Stimulated activated CD4-positive, alpha-beta T cell treated with anti-CD3 and anti-CD28 coated beads, Interleukin-2, amount 100 ng/mL, for 4 hours (primary cell): ENCODE measurements around the gene SYT7.
A peak's percentile ranks its signal among the peaks of the same experiment; 100 is the strongest.

Experiments
- DNase-seq: peaks from one replicate; pipeline ENCODE4 v3.0.0-alpha.2; 2020; ENCODE audit warnings: low read depth

SYT7 gene

DNA sequence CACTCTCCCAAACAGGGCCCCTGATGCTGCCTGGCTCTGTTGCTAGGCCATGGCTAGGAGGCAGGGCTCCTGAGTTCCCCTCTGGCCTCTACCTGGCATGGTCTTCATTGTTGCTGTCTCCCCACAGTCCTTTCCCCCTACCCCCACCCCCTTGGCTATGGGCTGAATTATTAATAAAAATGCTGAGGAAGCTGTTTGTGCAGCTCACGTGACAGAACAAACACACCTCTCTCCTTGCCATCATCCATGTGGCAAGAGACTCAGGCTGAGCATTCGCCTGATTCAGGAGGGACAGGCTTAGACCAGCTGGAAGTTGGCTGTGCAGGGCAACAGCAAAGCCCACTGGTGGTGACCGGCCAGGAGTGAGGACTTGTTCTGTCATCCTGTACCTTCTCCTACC lies 4.2 kb upstream of the SYT7 start:
- DNase-seq, result no peak

DNA sequence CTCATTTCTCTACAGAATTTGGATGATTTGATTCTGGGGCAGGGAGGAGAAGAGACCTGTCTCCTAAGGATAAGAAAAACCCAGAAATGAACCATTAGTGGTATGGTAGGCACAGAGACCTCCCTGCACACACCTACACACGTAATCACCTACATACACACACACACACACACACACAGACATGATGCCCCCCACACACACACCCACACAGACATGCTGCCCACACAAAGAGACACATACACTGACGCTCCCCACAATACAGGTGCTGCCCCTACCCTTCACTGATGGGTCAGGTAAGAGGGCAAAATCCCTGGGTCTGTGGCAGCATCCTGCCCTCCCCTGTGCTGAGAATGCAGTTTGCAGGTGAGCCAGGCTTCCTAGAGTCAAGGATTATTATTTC lies 1.1 kb upstream of the SYT7 start:
- DNase-seq, result no peak

- DNase-seq, result no peak
Measured at GRCh38 chr11:61580271-61580888, 496 bp downstream of the SYT7 start.

DNA sequence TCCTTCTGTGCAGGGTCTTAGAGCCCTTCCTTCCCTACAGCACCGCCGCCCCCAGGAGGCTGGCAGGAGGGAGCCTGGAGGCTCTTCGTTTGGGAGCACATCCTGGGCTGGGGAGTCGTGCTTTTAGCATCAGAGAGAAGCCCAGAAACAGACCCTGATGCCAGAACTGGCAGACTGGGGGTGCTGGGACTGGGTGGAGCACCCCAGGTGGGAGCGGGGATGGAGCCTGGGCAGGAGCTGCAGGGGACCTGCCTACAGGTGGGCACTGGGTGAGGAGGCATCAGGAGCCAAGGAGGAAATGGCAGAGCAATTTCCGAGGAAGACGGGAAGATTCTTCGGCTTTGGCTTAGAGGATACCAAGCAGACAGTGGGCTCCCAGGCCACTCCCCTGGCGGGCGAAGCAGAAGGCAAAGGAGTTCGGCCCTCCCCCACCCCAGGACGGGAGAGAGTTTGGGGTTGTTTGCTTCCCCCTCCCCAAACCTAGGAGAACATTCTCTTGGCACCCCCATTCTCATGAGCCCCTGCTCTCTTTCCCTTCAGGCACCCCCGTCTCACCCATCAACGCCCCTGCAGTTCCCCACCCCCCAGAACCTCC lies 1.1 kb downstream of the SYT7 start:
- no peak for DNase-seq

GRCh38 chr11:61578819-61579675 lies 1.8 kb downstream of the SYT7 start:
- DNase-seq, result no peak

GRCh38 chr11:61577383-61578118 lies 3.3 kb downstream of the SYT7 start:
- DNase-seq, result no peak

DNA sequence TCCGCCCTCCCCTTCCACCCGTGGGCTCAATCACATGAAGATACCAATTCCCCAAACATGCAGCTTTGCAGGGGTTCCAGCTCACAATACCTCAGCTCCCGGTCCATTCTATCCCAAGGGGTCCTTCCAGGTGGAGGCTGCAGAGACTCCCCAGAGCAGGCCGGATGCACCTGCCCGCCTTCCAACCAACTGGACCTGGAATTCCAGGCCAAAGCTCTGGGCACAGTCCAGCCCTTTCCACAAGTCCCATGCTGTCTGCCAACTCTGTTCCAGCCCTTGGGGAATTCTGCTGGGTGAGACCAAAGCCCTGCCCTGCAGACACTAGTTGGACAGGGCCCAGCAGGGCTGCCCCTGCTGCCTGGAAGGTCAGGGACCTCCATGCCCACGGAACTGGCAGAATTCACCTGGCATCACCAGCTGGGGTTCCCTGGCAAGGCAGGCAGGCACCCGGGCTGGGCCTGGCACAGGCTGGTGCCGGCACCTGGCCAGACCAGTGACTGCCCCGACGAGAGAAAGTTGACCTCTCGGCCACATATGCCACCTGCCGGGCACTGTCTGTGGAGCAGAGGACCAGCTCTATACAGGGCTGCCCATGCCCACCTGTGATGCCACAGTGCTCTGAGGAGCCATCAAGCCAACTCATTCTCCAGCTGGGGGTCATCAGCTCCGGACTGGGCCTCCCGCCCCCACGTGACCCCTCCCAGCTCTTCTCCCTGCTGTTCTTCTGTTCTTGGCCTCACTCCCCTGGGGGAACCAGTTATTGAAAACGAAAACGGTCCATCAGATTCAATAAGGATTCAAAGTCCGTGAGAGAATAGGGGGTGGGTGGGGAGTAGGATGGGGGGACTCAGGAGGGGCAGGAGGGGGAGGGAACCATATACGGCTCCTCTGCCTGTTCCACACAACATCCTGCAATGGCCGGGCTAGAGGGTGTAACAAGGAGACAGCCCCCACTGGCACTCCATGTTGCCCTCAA lies 4.7 kb downstream of the SYT7 start:
- no peak for DNase-seq

DNA sequence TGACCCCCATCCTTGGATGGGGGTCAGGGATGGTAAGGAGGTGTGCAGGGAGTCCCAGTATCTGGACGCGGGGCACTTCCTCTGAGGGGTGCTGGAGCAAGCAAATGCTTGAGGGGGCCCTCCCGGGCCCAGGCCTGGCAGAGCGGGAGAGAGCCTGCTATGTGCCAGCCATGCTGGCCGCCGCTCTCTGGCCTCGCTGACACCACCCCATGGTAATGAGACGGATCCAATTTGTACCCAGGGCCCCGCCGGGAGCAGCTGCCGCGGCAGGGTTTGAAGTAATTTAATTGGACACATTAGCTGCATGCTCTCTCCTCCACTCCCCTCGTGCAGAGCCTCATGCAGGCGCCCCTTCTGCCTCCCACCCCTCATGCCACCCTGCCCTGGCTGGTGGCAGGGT lies 6.3 kb downstream of the SYT7 start:
- DNase-seq, result no peak

- no peak for DNase-seq
Measured at GRCh38 chr11:61572913-61573312, 8.0 kb downstream of the SYT7 start.

DNA sequence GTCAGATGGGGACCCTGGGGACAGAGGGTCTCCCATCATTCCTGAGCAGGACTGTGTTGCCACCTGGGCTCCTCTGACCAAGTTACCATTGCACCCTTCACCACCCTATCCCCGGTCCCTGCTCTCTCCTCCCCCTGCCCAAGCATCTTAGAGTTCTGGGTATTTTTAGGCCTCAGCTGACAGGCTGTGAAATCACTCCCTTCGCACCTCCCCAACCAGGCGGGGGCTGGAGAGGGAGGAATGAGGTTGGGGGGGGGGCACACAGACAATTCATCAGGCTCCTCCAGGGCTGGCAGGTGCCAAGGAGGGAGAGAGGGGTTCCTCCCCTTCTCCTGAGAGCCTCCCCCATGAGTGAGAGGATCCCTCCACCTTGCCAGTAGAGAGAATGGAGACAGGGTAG lies 9.0 kb downstream of the SYT7 start:
- no peak for DNase-seq

GRCh38 chr11:61571337-61571736 lies 9.5 kb downstream of the SYT7 start:
- DNase-seq, result no peak

- no peak for DNase-seq
Measured at GRCh38 chr11:61569701-61570100, 11.2 kb downstream of the SYT7 start.

DNA sequence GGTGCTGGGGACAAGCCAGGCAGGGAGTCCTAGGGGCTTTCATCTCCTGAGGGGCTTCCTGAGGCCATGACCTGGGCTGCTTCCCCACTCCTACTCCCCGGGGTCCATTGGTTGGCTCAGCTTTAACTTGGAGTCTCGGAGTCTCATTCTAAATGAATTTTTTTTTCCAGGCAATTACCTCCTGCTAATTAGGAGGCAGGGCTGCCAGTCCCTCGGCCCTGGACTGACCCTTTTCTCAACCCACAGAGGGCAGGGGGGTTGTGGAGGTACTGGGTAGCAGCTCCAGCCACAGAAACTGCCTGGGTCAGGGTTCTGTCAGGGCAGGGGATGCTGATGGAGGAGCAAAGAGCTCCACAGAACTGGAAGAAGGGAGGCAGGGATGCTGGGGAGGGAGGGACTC lies 11.9 kb downstream of the SYT7 start:
- no peak for DNase-seq

GRCh38 chr11:61567286-61568061 lies 13.4 kb downstream of the SYT7 start:
- peak; percentile 40 for DNase-seq

DNA sequence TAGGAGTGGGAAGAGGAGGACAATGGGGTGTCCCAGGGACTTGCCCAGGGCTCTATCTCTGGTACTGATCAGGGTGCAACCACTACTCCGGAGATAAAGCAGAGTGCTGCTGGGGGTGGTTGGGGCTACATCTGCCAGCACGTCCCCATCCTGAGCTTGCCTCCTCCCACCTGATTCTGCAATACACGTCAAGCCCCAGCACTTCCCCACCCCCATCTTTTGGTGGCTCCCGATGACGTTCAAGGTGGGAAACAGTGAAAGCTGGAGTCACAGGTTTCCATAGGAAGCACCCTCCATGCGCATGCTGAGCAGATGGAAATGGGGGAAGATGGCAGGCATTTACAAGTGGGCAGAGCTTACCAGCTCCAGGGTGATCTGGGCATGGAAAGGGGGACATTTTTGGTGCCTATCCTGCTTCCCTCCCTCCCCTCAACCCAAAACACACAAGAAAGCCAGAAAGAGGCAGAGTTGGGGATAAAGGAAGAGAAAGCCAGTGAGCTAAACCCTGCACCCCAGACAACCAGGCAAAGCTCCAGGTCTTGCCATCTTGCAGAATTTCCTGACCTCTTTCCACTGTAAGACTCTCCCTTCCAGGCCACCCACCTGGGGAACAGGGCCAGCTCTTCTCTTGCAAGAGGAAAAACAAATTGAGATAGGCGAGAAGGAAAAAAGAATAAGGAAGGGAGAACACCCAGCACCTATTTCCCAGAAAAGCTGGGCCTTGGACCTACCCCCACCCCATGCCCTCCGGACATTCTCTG lies 15.8 kb downstream of the SYT7 start:
- DNase-seq, result no peak

GRCh38 chr11:61560751-61561150 lies 20.1 kb downstream of the SYT7 start:
- no peak for DNase-seq

- DNase-seq, result no peak
Measured at GRCh38 chr11:61556621-61557020, 24.3 kb downstream of the SYT7 start.

DNA sequence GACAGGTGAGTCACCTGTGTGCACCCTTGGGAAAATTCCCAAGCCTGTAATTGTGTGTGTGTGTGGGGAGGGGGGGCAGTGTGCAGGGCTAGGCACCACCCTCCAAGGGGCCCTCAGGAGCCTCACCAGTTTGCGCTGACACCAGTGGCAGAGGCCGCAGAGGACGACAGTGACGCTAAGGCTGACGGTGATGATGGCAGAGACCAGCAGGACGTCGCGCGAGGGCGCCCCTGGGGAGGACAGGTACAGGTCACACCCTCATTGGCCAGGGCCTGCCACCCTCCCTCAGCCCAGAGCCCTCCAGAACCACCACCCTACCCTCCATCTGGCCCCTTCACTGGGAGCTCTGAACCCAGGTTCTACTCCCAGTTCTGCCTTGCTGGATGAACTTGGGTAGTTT lies 24.9 kb downstream of the SYT7 start:
- no peak for DNase-seq

GRCh38 chr11:61555051-61555969 lies 25.6 kb downstream of the SYT7 start:
- no peak for DNase-seq
